Esophagus (tissue), 2 donors: ENCODE measurements around the gene PITX3. TPM values are rescaled to one million over a fixed set of nuclear protein-coding genes. Genes with fewer than 3 reads are reported as not detected.
"Not testable (repeated sequence)": the region's sequence is repeated elsewhere in the genome, so short reads cannot be mapped to it uniquely, and the experiment has no call there.

Experiments used
- H3K27ac ChIP-seq, 2 donors: one replicate each; pipeline ENCODE4 v1.5.1; 2013; ENCODE audit warnings: low read depth in 2 of 2, mild to moderate bottlenecking in 2 of 2, inconsistent platforms in 1 of 2, low read length in 1 of 2, moderate library complexity in 1 of 2
- H3K27me3 ChIP-seq, 2 donors: one replicate each; pipeline ENCODE4 v1.6.1; 2013; ENCODE audit warnings: low read length in 2 of 2, control low read depth in 1 of 2, mild to moderate bottlenecking in 1 of 2; ENCODE audit not compliant: insufficient read depth in 2 of 2, control insufficient read depth in 1 of 2
- H3K36me3 ChIP-seq, 2 donors: one replicate each; pipeline ENCODE4 v1.6.1; 2013; ENCODE audit warnings: low read length in 1 of 2; ENCODE audit not compliant: control insufficient read depth in 2 of 2, insufficient read depth in 2 of 2
- H3K4me1 ChIP-seq, 2 donors: one replicate each; pipeline ENCODE4 v1.6.1; 2013; ENCODE audit warnings: low read length in 1 of 2; ENCODE audit not compliant: control insufficient read depth in 2 of 2, insufficient read depth in 2 of 2
- H3K4me3 ChIP-seq, 2 donors: one replicate each; pipeline ENCODE4 v1.5.1; 2013; ENCODE audit warnings: low read length in 2 of 2, mild to moderate bottlenecking in 2 of 2, low read depth in 1 of 2, moderate library complexity in 1 of 2
- H3K9me3 ChIP-seq, 2 donors: one replicate each; pipeline ENCODE4 v1.6.1; 2013; ENCODE audit warnings: mild to moderate bottlenecking in 2 of 2, low read depth in 1 of 2, low read length in 1 of 2, moderate library complexity in 1 of 2; ENCODE audit not compliant: control insufficient read depth in 2 of 2, insufficient read depth in 1 of 2
- WGBS, 2 donors: extraction: QIAGEN DNeasy Blood & Tissue Kit; methylation state at CpG; one replicate each; pipeline ENCODE4 v1.1.7; 2013; 5-methylcytosine and 5-hydroxymethylcytosine counted together
- polyA plus RNA-seq, 2 donors: library from polyadenylated mRNA; stranded (reverse); fragments of 200-250 nt; gene quantifications; one replicate each; pipeline ENCODE4 v1.2.3, GENCODE V29; 2013
- donor health status: healthy with polysubstance abuse.
- donor health status: Bipolar disorder and iron deficiency.

Gene PITX3
- polyA plus RNA-seq, 2 donors = not detected

GRCh38 chr10:102262744-102263370, 21.5 kb upstream of the PITX3 start:
- H3K4me1 ChIP-seq = no peaks in the 10 kb centered on the region
- no peak overlapping the region for H3K27ac ChIP-seq
- no peaks in the 10 kb centered on the region for H3K9me3 ChIP-seq
- no peaks in the 10 kb centered on the region for H3K27me3 ChIP-seq
- peaks cover 0 to 4% of the 10 kb centered on the region in 2 donors for H3K36me3 ChIP-seq
- WGBS, 2 donors = 68 to 79% methylated on average over 4 of the region's 4 CpGs
- no peak overlapping the region for H3K4me3 ChIP-seq

- Histone ChIP-seq H3K9me3 (no peaks in the 10 kb centered on the region), H3K27ac (no peak overlapping the region), H3K36me3 (peaks cover 0 to 4% of the 10 kb centered on the region in 2 donors), H3K4me3 (no peak overlapping the region), H3K4me1 (peaks cover 0 to under 1% of the 10 kb centered on the region in 2 donors), H3K27me3 (no peaks in the 10 kb centered on the region)
- WGBS, 2 donors = 71 to 80% methylated on average over 6 of the region's 6 CpGs
These were observed 20.5 kb upstream of the PITX3 start for GRCh38 chr10:102261842-102262241.

- H3K4me3 ChIP-seq = no peak overlapping the region
- no peaks in the 10 kb centered on the region for H3K9me3 ChIP-seq
- H3K27me3 ChIP-seq = no peaks in the 10 kb centered on the region
- no peak overlapping the region for H3K27ac ChIP-seq
- peaks cover 0 to 2% of the 10 kb centered on the region in 2 donors for H3K4me1 ChIP-seq
- peaks cover 0 to 4% of the 10 kb centered on the region in 2 donors for H3K36me3 ChIP-seq
These were observed 19.9 kb upstream of the PITX3 start for GRCh38 chr10:102261196-102261595.

- Histone ChIP-seq H3K4me3 (no peak overlapping the region), H3K27me3 (no peaks in the 10 kb centered on the region), H3K9me3 (no peaks in the 10 kb centered on the region), H3K27ac (no peak overlapping the region), H3K36me3 (peaks cover 0 to 2% of the 10 kb centered on the region in 2 donors), H3K4me1 (peaks cover 0 to 2% of the 10 kb centered on the region in 2 donors)
- 96 to 98% methylated on average over 2 of the region's 2 CpGs for WGBS, 2 donors
These were observed 14.1 kb upstream of the PITX3 start for GRCh38 chr10:102255404-102255803.

- H3K27ac ChIP-seq = no peak overlapping the region
- H3K9me3 ChIP-seq = no peaks in the 10 kb centered on the region
- 59 to 79% methylated on average over 1 of the region's 1 CpG for WGBS, 2 donors
- no peaks in the 10 kb centered on the region for H3K27me3 ChIP-seq
- peaks cover 0 to 2% of the 10 kb centered on the region in 2 donors for H3K4me1 ChIP-seq
- H3K4me3 ChIP-seq = no peak overlapping the region
- H3K36me3 ChIP-seq = peaks cover 0 to 2% of the 10 kb centered on the region in 2 donors
These were observed 13.1 kb upstream of the PITX3 start for GRCh38 chr10:102254426-102254825.

GRCh38 chr10:102252508-102252907, 11.2 kb upstream of the PITX3 start:
- H3K9me3 ChIP-seq, H3K36me3 ChIP-seq, H3K27ac ChIP-seq, H3K4me1 ChIP-seq, H3K27me3 ChIP-seq, H3K4me3 ChIP-seq: not testable (repeated sequence)
- 95% methylated on average over 3 of the region's 3 CpGs for WGBS, 2 donors

GRCh38 chr10:102247734-102248133, 6.4 kb upstream of the PITX3 start:
- peaks cover 0 to 2% of the 10 kb centered on the region in 2 donors for H3K36me3 ChIP-seq
- H3K4me1 ChIP-seq = peaks cover 0 to 4% of the 10 kb centered on the region in 2 donors
- no peak overlapping the region for H3K27ac ChIP-seq
- no peak overlapping the region for H3K4me3 ChIP-seq
- H3K9me3 ChIP-seq = no peaks in the 10 kb centered on the region
- H3K27me3 ChIP-seq = no peaks in the 10 kb centered on the region

- H3K9me3 ChIP-seq = no peaks in the 10 kb centered on the region
- peaks cover under 1 to 8% of the 10 kb centered on the region in 2 donors for H3K4me1 ChIP-seq
- H3K4me3 ChIP-seq = peak overlapping the region; percentile 89 to 91
- peak overlapping the region in 1 of 2 donors; percentile 91 for H3K27ac ChIP-seq
- H3K27me3 ChIP-seq = no peaks in the 10 kb centered on the region
- no peaks in the 10 kb centered on the region for H3K36me3 ChIP-seq
- 23 to 28% methylated on average over 3 of the region's 3 CpGs for WGBS, 2 donors
These were observed 4.9 kb upstream of the PITX3 start for GRCh38 chr10:102246261-102246660.

GRCh38 chr10:102245932-102246251, 4.6 kb upstream of the PITX3 start:
- 0 to 1% methylated on average over 4 of the region's 4 CpGs for WGBS, 2 donors
- no peaks in the 10 kb centered on the region for H3K36me3 ChIP-seq
- H3K9me3 ChIP-seq = no peaks in the 10 kb centered on the region
- peak overlapping the region; percentile 89 to 91 for H3K4me3 ChIP-seq
- peaks cover 5 to 8% of the 10 kb centered on the region in 2 donors for H3K4me1 ChIP-seq
- no peaks in the 10 kb centered on the region for H3K27me3 ChIP-seq
- peak overlapping the region; percentile 91 to 93 for H3K27ac ChIP-seq
